GM19455 (cell line): ENCODE data around the gene COL6A2.
"Not testable (repeated sequence)": the region's sequence is repeated elsewhere in the genome, so short reads cannot be mapped to it uniquely, and the experiment has no call there.

Experiments
- ATAC-seq: cut with Tn5 transposase; IDR thresholded peaks from one replicate; pipeline ENCODE4 v1.9.1; 2021; ENCODE audit not compliant: unreplicated experiment

Gene COL6A2

GRCh38 chr21:46170436-46171193, 72.7 kb downstream of the COL6A2 start:
- ATAC-seq = not testable (repeated sequence)

GRCh38 chr21:46171585-46171984, 73.7 kb downstream of the COL6A2 start:
- no peak for ATAC-seq

- no peak for ATAC-seq
These were observed 74.3 kb downstream of the COL6A2 start for GRCh38 chr21:46171996-46172862.

- ATAC-seq = no peak
These were observed 75.1 kb downstream of the COL6A2 start for GRCh38 chr21:46172863-46173528.

GRCh38 chr21:46173573-46173972, 75.7 kb downstream of the COL6A2 start:
- no peak for ATAC-seq

DNA sequence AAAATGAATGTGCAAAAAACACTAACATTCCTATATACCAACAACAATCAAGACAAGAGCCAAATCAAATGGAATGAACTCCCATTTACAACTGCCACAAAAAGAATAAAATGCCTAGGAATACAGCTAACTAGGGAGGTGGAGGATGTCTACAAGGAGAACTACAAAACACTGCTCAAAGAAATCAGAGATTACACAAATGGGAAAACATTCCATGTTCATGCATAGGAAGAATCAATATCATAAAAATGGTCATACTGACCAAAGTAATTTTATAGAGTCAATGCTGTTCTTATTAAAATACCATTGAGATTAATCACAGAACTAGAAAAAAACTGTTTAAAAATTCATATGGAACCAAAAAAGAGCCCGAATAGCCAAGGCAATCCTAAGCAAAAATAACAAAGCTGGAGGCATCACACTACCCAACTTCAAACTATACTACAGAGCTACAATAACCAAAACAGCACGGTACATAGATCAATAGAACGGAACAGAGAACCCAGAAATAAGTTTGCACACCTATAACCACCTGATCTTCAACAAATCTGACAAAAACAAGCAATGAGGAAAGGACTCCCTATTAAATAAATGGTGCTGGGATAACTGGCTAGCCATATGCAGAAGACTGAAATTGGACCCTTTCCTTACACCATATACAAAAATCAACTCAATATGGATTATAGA, 78.7 kb downstream of the COL6A2 start:
- not testable (repeated sequence) for ATAC-seq

DNA sequence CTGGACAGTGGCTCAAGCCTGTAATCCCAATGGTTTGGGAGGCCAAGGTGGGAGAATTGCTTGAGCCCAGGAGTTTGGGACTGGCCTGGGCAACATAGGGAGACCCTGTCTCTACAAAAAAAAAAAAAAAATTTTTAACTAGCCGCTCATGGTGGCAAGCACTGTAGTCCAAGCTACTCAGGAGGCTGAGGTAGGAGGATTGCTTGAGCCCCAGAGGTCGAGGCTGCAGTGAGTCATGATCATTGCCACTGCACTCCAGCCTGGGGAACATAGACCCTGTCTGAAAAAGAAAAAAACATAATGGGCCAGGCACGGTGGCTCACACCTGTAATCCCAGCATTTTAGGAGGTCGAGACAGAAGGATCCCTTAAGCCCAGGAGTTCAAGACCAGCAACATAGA, 81.0 kb downstream of the COL6A2 start:
- ATAC-seq = no peak
